ENCODE results near the gene MTOR. TPM values are rescaled to one million over a fixed set of nuclear protein-coding genes. Genes with fewer than 3 reads are reported as not detected.

MTOR gene
- total and polyA plus RNA-seq, 2 of the 8 experiments (the other 6 are each of a cell fraction or from before 2014, with no cell fraction given) = 44.2 to 76.8 TPM

- Histone ChIP-seq H3K56ac (replicated peaks; ENCODE audit: insufficient read length, low read depth, low read length) (no peak overlapping the region), H3K9me3 (ENCODE audit: insufficient read depth in 2 of 2, low read depth in 1 of 2, low read length in 1 of 2) (no peaks in the 10 kb centered on the region), H3K79me2 (ENCODE audit: control insufficient read depth in 1 of 2, insufficient read depth in 2 of 2, low read length in 2 of 2) (no peaks in the 10 kb centered on the region), H2BK5ac (ENCODE audit: low read depth, low read length) (no peak overlapping the region), H3K9ac (replicated peaks in 1 of 4; ENCODE audit: extremely low read depth in 1 of 4, low read depth in 3 of 4, low read length in 3 of 4) (no peak overlapping the region), H2BK12ac (ENCODE audit: low read depth, low read length) (no peak overlapping the region), H3K27ac (ENCODE audit: low read depth, low read length) (no peak overlapping the region), H3K36me3 (ENCODE audit: control insufficient read depth in 2 of 4, insufficient read depth in 4 of 4, low read length in 3 of 4) (peaks cover 9 to 56% (median 30%) of the 10 kb centered on the region in 4 experiments), H4K5ac (ENCODE audit: insufficient read length, low read depth, low read length) (no peak overlapping the region), H4K91ac (replicated peaks; ENCODE audit: insufficient read length, low read length) (no peak overlapping the region), H4K20me1 (replicated peaks in 1 of 2; ENCODE audit: control insufficient read depth in 1 of 2, insufficient read depth in 2 of 2, low read length in 2 of 2) (peaks cover 0 to 1% of the 10 kb centered on the region in 2 experiments), H2BK120ac (replicated peaks; ENCODE audit: low read depth, low read length) (no peak overlapping the region), H3K4me1 (replicated peaks in 1 of 4; ENCODE audit: control insufficient read depth in 3 of 4, insufficient read depth in 4 of 4, low read length in 3 of 4) (no peaks in the 10 kb centered on the region), H3K14ac (ENCODE audit: insufficient read length) (no peak overlapping the region), H3K23ac (ENCODE audit: insufficient read length) (no peak overlapping the region), H2BK20ac (ENCODE audit: low read length) (no peak overlapping the region), H3K4me2 (ENCODE audit: insufficient read depth in 1 of 2, low read depth in 2 of 2, low read length in 2 of 2) (no peak overlapping the region), H3K4ac (replicated peaks; ENCODE audit: insufficient read length, low read depth, low read length) (no peak overlapping the region), H3K27me3 (replicated peaks in 1 of 4; ENCODE audit: control insufficient read depth in 3 of 4, extremely low read depth in 1 of 4, insufficient read depth in 3 of 4, low read length in 3 of 4) (no peaks in the 10 kb centered on the region), H3K18ac (ENCODE audit: extremely low read depth, low read length) (no peak overlapping the region), H2AK5ac (ENCODE audit: low read depth, low read length) (no peak overlapping the region), H4K8ac (ENCODE audit: extremely low read depth, insufficient read depth, low read length) (no peak overlapping the region), H3K4me3 (ENCODE audit: extremely low read depth in 1 of 4, insufficient read depth in 2 of 4, low read depth in 3 of 4, low read length in 4 of 4) (no peak overlapping the region), H2AFZ (ENCODE audit: low read length) (no peak overlapping the region), H3K23me2 (ENCODE audit: low read depth, low read length) (no peaks in the 10 kb centered on the region), H3K79me1 (ENCODE audit: low read depth, low read length) (no peaks in the 10 kb centered on the region), H2BK15ac (ENCODE audit: low read length) (no peak overlapping the region)
- no peak for TF ChIP-seq CBX5 (IDR thresholded peaks at IDR 0.05; ENCODE audit: low read depth, low read length)
- ChIA-PET CTCF (ENCODE audit: partially characterized antibody) (interaction anchor here (1.0 kb wide), 2 partner anchors 16 to 70 kb away, joined by 4 to 5 read pairs; no protein-coding TSS in a partner anchor), POLR2A (ENCODE audit: partially characterized antibody) (interaction anchor here (0.9 to 1.2 kb wide), 2 partner anchors 8 to 46 kb away, joined by 3 to 7 read pairs; partner anchors contain the start of gene EXOSC10)
- DNase-seq (ENCODE audit: low read depth in 1 of 2, low spot score in 2 of 2) = no peak
- WGBS, 2 experiments (ENCODE audit: extremely low coverage in 1 of 2, insufficient coverage in 1 of 2, insufficient read length in 1 of 2, insufficient replicate concordance in 2 of 2, low coverage in 1 of 2, low lambda C conversion rate in 2 of 2, missing lambda C conversion rate in 1 of 2) = 93% methylated on average over 5 of the region's 5 CpGs; no CpG with 5 or more reads in 1 of the 2 experiments
- no peak for FAIRE-seq
Measured at GRCh38 chr1:11107599-11107998, 154.8 kb downstream of the MTOR start.

Data from H1 (cell line).